Esophagus (tissue), 2 donors: ENCODE data around the gene DLEC1. TPM values are rescaled to one million over a fixed set of nuclear protein-coding genes. Genes with fewer than 3 reads are reported as not detected.
A peak's percentile ranks its signal among the peaks of the same experiment; 100 is the strongest.
"Not testable (repeated sequence)": the region's sequence is repeated elsewhere in the genome, so short reads cannot be mapped to it uniquely, and the experiment has no call there.

Experiments used
- H3K27ac ChIP-seq, 2 donors: one replicate each; pipeline ENCODE4 v1.5.1; 2013; ENCODE audit warnings: low read depth in 2 of 2, mild to moderate bottlenecking in 2 of 2, inconsistent platforms in 1 of 2, low read length in 1 of 2, moderate library complexity in 1 of 2
- H3K27me3 ChIP-seq, 2 donors: one replicate each; pipeline ENCODE4 v1.6.1; 2013; ENCODE audit warnings: low read length in 2 of 2, control low read depth in 1 of 2, mild to moderate bottlenecking in 1 of 2; ENCODE audit not compliant: insufficient read depth in 2 of 2, control insufficient read depth in 1 of 2
- H3K36me3 ChIP-seq, 2 donors: one replicate each; pipeline ENCODE4 v1.6.1; 2013; ENCODE audit warnings: low read length in 1 of 2; ENCODE audit not compliant: control insufficient read depth in 2 of 2, insufficient read depth in 2 of 2
- H3K4me1 ChIP-seq, 2 donors: one replicate each; pipeline ENCODE4 v1.6.1; 2013; ENCODE audit warnings: low read length in 1 of 2; ENCODE audit not compliant: control insufficient read depth in 2 of 2, insufficient read depth in 2 of 2
- H3K4me3 ChIP-seq, 2 donors: one replicate each; pipeline ENCODE4 v1.5.1; 2013; ENCODE audit warnings: low read length in 2 of 2, mild to moderate bottlenecking in 2 of 2, low read depth in 1 of 2, moderate library complexity in 1 of 2
- H3K9me3 ChIP-seq, 2 donors: one replicate each; pipeline ENCODE4 v1.6.1; 2013; ENCODE audit warnings: mild to moderate bottlenecking in 2 of 2, low read depth in 1 of 2, low read length in 1 of 2, moderate library complexity in 1 of 2; ENCODE audit not compliant: control insufficient read depth in 2 of 2, insufficient read depth in 1 of 2
- WGBS, 2 donors: extraction: QIAGEN DNeasy Blood & Tissue Kit; methylation state at CpG; one replicate each; pipeline ENCODE4 v1.1.7; 2013; 5-methylcytosine and 5-hydroxymethylcytosine counted together
- polyA plus RNA-seq, 2 donors: library from polyadenylated mRNA; stranded (reverse); fragments of 200-250 nt; gene quantifications; one replicate each; pipeline ENCODE4 v1.2.3, GENCODE V29; 2013
- donor health status: healthy with polysubstance abuse.
- donor health status: Bipolar disorder and iron deficiency.

The DLEC1 gene
- polyA plus RNA-seq, 2 donors, result 0.16 to 0.39 TPM

DNA sequence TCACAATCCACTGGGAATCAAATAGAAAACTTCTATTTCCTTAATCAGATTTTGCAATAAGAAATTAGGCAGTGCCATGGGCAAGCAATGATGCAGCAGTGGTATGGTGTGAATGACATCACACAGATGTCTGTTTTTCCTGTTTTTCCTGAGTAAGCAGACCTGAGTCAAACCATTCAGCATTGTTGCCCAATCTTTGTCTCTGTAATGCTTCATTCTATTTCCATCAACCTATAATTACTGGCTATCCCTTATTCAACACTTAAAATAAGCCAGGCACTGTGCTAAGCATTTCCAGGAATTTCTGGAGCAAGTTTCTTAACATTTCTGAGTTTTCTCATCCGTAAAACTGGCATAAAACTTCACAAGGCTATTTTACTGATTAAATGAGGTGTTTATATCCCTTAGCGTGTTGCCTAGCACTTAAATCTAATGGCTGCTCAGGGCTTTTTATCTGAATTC, 115.1 kb downstream of the DLEC1 start:
- H3K9me3 ChIP-seq, result no peaks in the 10 kb centered on the region
- WGBS, 2 donors, result 58 to 68% methylated on average over 2 of the region's 2 CpGs
- peaks cover 0 to 6% of the 10 kb centered on the region in 2 donors for H3K4me1 ChIP-seq
- no peaks in the 10 kb centered on the region for H3K36me3 ChIP-seq
- H3K4me3 ChIP-seq, result no peak overlapping the region
- H3K27ac ChIP-seq, result peak overlapping the region in 1 of 2 donors; percentile 66
- no peaks in the 10 kb centered on the region for H3K27me3 ChIP-seq

DNA sequence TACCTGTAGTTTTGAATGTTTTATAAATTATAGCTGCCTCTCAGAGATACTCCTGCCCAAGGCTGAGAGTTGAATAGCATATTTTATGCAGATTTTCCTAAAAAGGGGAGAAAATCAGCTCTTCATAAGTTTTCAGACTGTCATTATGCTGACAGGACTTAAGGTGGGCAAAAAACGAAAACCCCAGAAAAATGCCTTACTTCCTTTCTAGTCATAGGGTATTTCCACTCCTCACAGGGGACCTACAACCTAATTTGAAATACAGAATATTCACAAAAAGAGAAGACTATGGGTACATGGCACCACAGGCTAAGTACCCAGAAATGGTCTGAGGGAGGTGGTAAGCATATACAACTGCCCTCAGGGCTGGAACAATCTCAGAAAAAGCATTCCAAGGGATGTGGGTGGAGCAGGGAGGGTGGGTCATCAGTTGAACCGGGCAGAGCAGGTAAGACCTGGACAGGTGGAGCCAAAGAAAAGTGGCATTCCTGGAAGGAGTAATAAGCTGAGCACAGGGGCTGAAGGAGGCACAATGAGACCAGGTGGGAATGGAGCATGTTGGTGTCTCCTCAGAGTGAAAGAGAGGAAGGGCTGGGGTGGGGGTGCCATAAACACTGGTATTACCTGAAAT, 115.7 kb downstream of the DLEC1 start:
- Histone ChIP-seq H3K27ac (peak overlapping the region; percentile 66 to 77), H3K27me3 (no peaks in the 10 kb centered on the region), H3K36me3 (no peaks in the 10 kb centered on the region), H3K4me3 (no peak overlapping the region), H3K9me3 (no peaks in the 10 kb centered on the region), H3K4me1 (peaks cover 0 to 6% of the 10 kb centered on the region in 2 donors)
- whole genome bisulfite sequencing, 2 donors, result 56 to 57% methylated on average over 2 of the region's 2 CpGs

DNA sequence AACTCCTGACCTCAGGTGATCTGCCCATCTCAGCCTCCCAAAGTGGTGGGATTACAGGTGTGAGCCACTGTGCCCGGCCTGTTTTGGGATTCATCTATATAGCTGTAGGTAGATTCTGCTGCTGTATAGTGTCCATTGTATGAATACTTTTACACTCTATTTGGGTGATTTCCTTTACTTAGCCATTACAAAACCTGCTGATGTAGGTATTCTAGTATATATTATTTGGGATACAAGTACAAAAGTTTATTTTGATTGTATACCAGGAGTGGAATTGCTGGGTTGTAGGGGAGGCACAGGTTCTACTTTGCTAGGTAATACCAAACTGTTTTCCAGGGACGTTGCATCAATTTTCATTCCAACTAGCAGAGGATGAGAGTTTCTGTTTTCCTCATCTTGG, 116.8 kb downstream of the DLEC1 start:
- Histone ChIP-seq H3K9me3 (no peaks in the 10 kb centered on the region), H3K4me1 (peaks cover 0 to 6% of the 10 kb centered on the region in 2 donors), H3K27me3 (no peaks in the 10 kb centered on the region), H3K27ac (no peak overlapping the region), H3K36me3 (no peaks in the 10 kb centered on the region), H3K4me3 (no peak overlapping the region)
- WGBS, 2 donors, result 93 to 99% methylated on average over 2 of the region's 2 CpGs

DNA sequence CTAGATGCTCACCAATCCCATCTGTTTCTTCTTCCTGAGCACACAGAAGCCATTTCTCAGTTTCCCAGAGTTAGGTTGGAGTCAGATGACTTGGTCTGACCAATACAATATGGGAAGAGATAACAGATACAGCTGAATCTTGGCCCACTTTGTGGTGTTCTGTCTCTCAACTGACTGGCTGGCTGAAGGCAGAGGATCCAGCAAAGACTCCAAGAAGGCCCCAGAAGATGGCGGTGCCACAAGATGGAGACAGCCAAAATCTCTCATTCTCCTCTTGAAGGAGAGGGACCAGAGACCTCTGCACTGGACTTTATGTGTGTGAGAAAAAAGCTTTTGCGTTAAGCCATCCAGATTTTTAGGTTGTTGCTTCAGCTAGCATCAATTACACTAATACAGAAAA, 118.1 kb downstream of the DLEC1 start:
- Histone ChIP-seq H3K27me3 (no peaks in the 10 kb centered on the region), H3K4me1 (peaks cover 0 to 6% of the 10 kb centered on the region in 2 donors), H3K27ac (no peak overlapping the region), H3K36me3 (no peaks in the 10 kb centered on the region), H3K9me3 (no peaks in the 10 kb centered on the region), H3K4me3 (no peak overlapping the region)
- WGBS, 2 donors, result 84 to 91% methylated on average over 2 of the region's 2 CpGs

DNA sequence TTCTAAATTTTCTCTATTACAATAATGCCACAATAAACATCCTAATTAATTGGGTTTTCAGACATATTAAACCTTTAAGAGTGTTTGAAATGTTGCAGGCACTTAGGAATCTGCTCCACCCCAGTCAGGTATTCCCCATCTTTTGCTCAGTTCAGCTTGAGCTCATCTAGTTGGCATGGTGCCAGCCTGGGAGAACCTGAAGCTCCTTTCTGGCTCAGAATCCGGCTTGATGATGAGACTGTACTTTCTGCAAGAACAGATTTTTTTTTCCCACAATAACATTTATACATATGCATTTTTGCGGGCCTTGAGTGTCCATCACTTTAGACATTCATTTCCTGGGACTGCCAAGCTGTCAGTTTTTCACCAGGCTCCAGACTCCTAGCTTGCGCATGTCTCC, 118.6 kb downstream of the DLEC1 start:
- WGBS, 2 donors, result 54 to 66% methylated on average over 3 of the region's 3 CpGs

DNA sequence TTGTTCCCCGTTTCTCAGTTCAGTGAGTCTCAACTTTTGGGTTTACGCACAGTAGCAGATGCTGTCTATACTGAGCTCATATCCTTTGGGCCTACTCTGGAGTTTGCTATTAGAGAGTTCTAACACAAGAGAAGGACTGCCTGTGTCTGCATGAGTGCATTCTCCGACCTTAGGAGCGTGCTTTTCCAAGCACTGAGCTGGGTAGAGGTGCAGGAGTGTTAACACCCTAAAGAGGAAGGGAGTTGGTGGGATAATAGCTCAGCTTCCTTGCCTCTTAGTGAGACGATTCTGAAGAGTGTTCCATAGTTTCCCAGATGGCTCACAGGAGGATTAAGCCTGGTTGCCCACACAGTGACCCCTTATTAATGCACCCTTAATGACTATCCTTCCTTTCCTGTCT, 119.5 kb downstream of the DLEC1 start:
- Histone ChIP-seq H3K4me1 (peaks cover 0 to 4% of the 10 kb centered on the region in 2 donors), H3K27ac (no peak overlapping the region), H3K27me3 (no peaks in the 10 kb centered on the region), H3K9me3 (no peaks in the 10 kb centered on the region), H3K36me3 (no peaks in the 10 kb centered on the region), H3K4me3 (no peak overlapping the region)
- 80 to 82% methylated on average over 5 of the region's 5 CpGs for WGBS, 2 donors

More for the DNA sequence above, 118.6 kb downstream of the DLEC1 start:
- H3K27ac ChIP-seq, result no peak overlapping the region
- no peaks in the 10 kb centered on the region for H3K27me3 ChIP-seq
- H3K4me1 ChIP-seq, result peaks cover 0 to 4% of the 10 kb centered on the region in 2 donors
- H3K9me3 ChIP-seq, result no peaks in the 10 kb centered on the region
- no peak overlapping the region for H3K4me3 ChIP-seq
- no peaks in the 10 kb centered on the region for H3K36me3 ChIP-seq

DNA sequence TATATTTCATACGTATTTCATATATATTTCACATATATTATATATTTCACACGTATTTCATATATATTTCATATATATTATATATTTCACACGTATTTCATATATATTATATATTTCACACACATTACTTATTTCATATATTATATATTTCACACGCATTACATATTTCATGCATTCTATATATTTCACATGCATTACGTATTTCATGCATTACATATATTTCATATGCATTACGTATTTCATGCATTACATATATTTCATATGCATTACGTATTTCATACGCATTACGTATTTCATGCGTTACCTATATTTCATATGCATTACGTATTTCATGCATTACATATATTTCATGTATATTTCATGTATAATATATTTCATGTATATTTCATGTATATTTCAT, 121.7 kb downstream of the DLEC1 start:
- H3K9me3 ChIP-seq, H3K4me3 ChIP-seq, H3K4me1 ChIP-seq, H3K36me3 ChIP-seq, H3K27me3 ChIP-seq, H3K27ac ChIP-seq: not testable (repeated sequence)
- WGBS, 2 donors, result 92 to 96% methylated on average over 11 of the region's 11 CpGs

DNA sequence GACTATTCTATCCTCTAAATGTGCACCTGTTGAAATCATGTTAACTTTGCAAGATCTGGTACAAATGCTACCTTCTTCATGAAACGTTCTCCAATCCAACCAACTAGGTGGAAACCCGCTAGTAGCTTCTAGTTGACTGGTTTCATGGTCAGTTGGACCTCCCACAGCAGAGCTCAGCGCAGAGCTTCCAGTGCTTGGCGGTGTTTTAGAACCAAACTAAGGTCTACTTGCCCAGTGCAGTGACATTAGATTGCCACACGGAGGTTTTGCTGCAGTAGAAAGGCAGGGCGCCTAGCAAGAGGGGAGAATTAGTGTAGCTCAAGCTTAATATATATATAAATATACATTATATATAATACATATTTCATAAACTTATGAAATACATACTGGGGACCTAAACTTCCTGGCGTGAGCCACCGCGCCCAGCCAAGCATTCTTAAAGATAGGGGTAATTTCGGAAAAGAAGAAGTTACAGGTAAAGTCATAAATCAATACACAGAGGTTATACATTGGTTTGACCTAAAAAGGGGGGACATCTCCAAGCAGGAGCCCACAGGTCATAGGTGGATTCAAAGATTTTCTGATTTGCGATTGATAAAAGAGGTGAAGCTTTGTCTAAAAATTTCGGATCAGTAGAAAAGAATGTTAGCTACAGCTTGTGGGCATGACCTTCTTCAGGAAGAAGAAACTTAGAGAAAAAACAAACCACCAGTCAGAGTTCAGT, 124.3 kb downstream of the DLEC1 start:
- Histone ChIP-seq H3K27ac (peak overlapping the region; percentile 4 to 22), H3K9me3 (no peaks in the 10 kb centered on the region), H3K4me3 (no peak overlapping the region), H3K36me3 (no peaks in the 10 kb centered on the region), H3K27me3 (no peaks in the 10 kb centered on the region), H3K4me1 (peaks cover 0 to 2% of the 10 kb centered on the region in 2 donors)
- 90 to 94% methylated on average over 12 of the region's 12 CpGs for WGBS, 2 donors

DNA sequence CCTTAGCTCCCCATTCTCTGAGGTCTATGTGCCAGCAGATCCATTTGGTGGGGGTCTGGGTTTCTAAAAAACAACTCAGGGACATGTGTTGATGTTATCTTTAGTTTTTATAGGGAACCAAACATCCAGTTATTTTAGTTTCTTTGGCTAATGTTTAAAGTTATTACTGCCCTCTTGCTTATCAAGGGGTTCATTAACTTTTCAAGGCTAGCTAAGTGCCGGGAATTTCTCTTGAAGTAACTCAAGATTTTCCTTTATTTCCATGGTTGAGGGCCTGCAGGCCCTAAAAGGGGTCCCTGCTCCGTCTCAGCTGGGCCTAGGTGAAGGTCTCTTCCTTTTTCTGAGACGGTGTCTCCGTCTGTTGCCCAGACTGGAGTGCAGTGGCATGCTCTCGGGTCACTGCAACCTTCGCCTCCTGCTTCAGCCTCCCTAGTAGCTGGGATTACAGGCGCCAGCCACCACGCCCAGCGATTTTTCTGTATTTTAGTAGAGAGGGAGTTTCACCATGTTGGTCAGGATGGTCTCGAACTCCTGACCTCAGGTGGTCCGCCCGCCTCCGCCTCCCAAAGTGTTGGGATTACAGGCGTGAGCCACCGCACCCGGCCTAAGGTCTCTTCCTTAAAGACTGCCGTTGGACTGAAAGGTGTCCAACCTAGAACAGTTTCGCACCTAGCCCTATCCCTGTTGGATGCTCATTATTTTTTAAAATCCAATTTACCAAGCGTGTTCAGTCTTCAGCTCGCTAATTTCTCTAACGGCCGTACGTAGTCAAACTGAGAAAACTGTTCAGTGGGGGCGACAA, 125.0 kb downstream of the DLEC1 start:
- Histone ChIP-seq H3K4me3 (peak overlapping the region; percentile 84 to 91), H3K4me1 (peaks cover 0 to 2% of the 10 kb centered on the region in 2 donors), H3K27me3 (no peaks in the 10 kb centered on the region), H3K36me3 (no peaks in the 10 kb centered on the region), H3K27ac (peak overlapping the region; percentile 95 to 99), H3K9me3 (no peaks in the 10 kb centered on the region)
- WGBS, 2 donors, result 64 to 68% methylated on average over 24 of the region's 24 CpGs
